Panc1 (cell line): ENCODE results near the gene C9orf43. TPM values are rescaled to one million over a fixed set of nuclear protein-coding genes. Genes with fewer than 3 reads are reported as not detected.

Experiments
- ATAC-seq: fragments of 200-7000 bp; cut with Tn5 transposase; 2 replicates; pipeline ENCODE4 v1.9.1; 2020; ENCODE audit warnings: mild to moderate bottlenecking, moderate library complexity
- BruUV-seq: library from RNA; stranded (reverse); fragments of 400-500 nt; replicated peaks from 2 replicates; lab custom pipeline; 2021; lab: Mats Ljungman, UMichigan
- CTCF ChIA-PET: fragments of 300-600 bp; sonication (Branson Sonifier 250); formaldehyde crosslinking; loops from one replicate; lab custom pipeline; 2022; ENCODE audit warnings: antibody characterized with exemption; lab: Charles Lee
- POLR2A ChIA-PET: fragments of 300-600 bp; sonication (Branson Sonifier 250); formaldehyde crosslinking; loops from one replicate; lab custom pipeline; 2022; ENCODE audit warnings: antibody characterized with exemption; lab: Charles Lee
- DNase-seq: peaks from one replicate; pipeline ENCODE4 v3.0.0-alpha.2; 2010; ENCODE audit warnings: low read depth, low spot score
- H3K27ac ChIP-seq: 2 replicates; pipeline ENCODE4 v1.5.1; 2011; ENCODE audit warnings: mild to moderate bottlenecking, low read length, inconsistent platforms
- H3K27me3 ChIP-seq: fragments of 200-500 bp; sonication (Bioruptor generic); 2 replicates; pipeline ENCODE4 v1.6.0; 2014; ENCODE audit warnings: low read length, inconsistent platforms; ENCODE audit not compliant: control insufficient read depth, insufficient read depth
- H3K36me3 ChIP-seq: fragments of 200-500 bp; sonication (Bioruptor generic); 2 replicates; pipeline ENCODE4 v1.5.1; 2014; ENCODE audit warnings: inconsistent platforms, mild to moderate bottlenecking, low read length, moderate library complexity; ENCODE audit not compliant: control insufficient read depth, insufficient read depth
- H3K4me1 ChIP-seq: 2 replicates; pipeline ENCODE4 v1.5.1; 2011; ENCODE audit warnings: inconsistent platforms, mild to moderate bottlenecking, low read length, moderate library complexity; ENCODE audit not compliant: control insufficient read depth, insufficient read depth
- H3K4me3 ChIP-seq, 2 experiments: 2 replicates each; pipeline ENCODE4 v1.5.1; 2011 to 2012; ENCODE audit warnings: low read depth in 2 of 2, low read length in 2 of 2, mild to moderate bottlenecking in 2 of 2, inconsistent platforms in 1 of 2, moderate library complexity in 1 of 2
- H3K9me3 ChIP-seq: fragments of 200-500 bp; sonication (Bioruptor generic); 2 replicates; pipeline ENCODE4 v1.5.1; 2014; ENCODE audit warnings: low read depth, mild to moderate bottlenecking, inconsistent platforms, low read length, moderate library complexity; ENCODE audit not compliant: control insufficient read depth, insufficient read depth
- POLR2AphosphoS5 ChIP-seq: IDR thresholded peaks from 2 replicates; pipeline ENCODE4 v1.6.1; 2012; ENCODE audit warnings: mild to moderate bottlenecking, low read depth, low read length, moderate library complexity
- SIN3A ChIP-seq: IDR thresholded peaks from 2 replicates; pipeline ENCODE4 v1.6.1; 2012; ENCODE audit warnings: low read depth, mild to moderate bottlenecking, low read length, moderate library complexity, borderline replicate concordance; ENCODE audit not compliant: insufficient read depth
- TCF7L2 ChIP-seq: IDR thresholded peaks from 2 replicates; pipeline ENCODE4 v1.6.1; 2011; ENCODE audit warnings: mild to moderate bottlenecking, low read depth, low read length, inconsistent platforms
- in situ Hi-C: cut with HindIII; loops from 2 replicates; pipeline ENCODE4 v1.10.0; 2016; ENCODE audit warnings: low sequenced_read_pairs, low pct_unique_long_range_greater_than_20kb
- intact Hi-C: fragments of 100-400 bp; cut with micrococcal nuclease; formaldehyde crosslinking; loops from one replicate; pipeline ENCODE4 v1.10.0; 2022; ENCODE audit not compliant: unreplicated experiment
- total RNA-seq: library from RNA; stranded (reverse); gene quantifications from one replicate; pipeline ENCODE4 v1.2.1, GENCODE V29; 2021; ENCODE audit not compliant: unreplicated experiment
- TF ChIP-seq, protein P1 (sequence below), 2 experiments: IDR thresholded peaks; 2 replicates each; pipeline ENCODE4 v1.6.1; 2011 to 2012; ENCODE audit warnings: low read depth in 2 of 2, control low read depth in 1 of 2, low read length in 1 of 2, mild to moderate bottlenecking in 1 of 2, moderate library complexity in 1 of 2; ENCODE audit not compliant: insufficient read depth in 1 of 2
- TF ChIP-seq, protein P2 (sequence below): fragments of 450-650 bp; IDR thresholded peaks from 2 replicates; pipeline ENCODE4 v1.5.1; 2017; ENCODE audit warnings: mild to moderate bottlenecking

Gene C9orf43
- total RNA-seq, 1 experiment from 2014 or later, result 1.2 TPM

- no peak for TF ChIP-seq SIN3A
- TF ChIP-seq, protein P1, sequence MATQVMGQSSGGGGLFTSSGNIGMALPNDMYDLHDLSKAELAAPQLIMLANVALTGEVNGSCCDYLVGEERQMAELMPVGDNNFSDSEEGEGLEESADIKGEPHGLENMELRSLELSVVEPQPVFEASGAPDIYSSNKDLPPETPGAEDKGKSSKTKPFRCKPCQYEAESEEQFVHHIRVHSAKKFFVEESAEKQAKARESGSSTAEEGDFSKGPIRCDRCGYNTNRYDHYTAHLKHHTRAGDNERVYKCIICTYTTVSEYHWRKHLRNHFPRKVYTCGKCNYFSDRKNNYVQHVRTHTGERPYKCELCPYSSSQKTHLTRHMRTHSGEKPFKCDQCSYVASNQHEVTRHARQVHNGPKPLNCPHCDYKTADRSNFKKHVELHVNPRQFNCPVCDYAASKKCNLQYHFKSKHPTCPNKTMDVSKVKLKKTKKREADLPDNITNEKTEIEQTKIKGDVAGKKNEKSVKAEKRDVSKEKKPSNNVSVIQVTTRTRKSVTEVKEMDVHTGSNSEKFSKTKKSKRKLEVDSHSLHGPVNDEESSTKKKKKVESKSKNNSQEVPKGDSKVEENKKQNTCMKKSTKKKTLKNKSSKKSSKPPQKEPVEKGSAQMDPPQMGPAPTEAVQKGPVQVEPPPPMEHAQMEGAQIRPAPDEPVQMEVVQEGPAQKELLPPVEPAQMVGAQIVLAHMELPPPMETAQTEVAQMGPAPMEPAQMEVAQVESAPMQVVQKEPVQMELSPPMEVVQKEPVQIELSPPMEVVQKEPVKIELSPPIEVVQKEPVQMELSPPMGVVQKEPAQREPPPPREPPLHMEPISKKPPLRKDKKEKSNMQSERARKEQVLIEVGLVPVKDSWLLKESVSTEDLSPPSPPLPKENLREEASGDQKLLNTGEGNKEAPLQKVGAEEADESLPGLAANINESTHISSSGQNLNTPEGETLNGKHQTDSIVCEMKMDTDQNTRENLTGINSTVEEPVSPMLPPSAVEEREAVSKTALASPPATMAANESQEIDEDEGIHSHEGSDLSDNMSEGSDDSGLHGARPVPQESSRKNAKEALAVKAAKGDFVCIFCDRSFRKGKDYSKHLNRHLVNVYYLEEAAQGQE (IDR thresholded peaks at IDR 0.05; ENCODE audit: insufficient read depth in 1 of 2, low read depth in 2 of 2, low read length in 1 of 2), result no peak
- TF ChIP-seq POLR2AphosphoS5, result no peak
- TF ChIP-seq, protein P2, sequence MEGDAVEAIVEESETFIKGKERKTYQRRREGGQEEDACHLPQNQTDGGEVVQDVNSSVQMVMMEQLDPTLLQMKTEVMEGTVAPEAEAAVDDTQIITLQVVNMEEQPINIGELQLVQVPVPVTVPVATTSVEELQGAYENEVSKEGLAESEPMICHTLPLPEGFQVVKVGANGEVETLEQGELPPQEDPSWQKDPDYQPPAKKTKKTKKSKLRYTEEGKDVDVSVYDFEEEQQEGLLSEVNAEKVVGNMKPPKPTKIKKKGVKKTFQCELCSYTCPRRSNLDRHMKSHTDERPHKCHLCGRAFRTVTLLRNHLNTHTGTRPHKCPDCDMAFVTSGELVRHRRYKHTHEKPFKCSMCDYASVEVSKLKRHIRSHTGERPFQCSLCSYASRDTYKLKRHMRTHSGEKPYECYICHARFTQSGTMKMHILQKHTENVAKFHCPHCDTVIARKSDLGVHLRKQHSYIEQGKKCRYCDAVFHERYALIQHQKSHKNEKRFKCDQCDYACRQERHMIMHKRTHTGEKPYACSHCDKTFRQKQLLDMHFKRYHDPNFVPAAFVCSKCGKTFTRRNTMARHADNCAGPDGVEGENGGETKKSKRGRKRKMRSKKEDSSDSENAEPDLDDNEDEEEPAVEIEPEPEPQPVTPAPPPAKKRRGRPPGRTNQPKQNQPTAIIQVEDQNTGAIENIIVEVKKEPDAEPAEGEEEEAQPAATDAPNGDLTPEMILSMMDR, result no peak
- TF ChIP-seq TCF7L2, result no peak
- in situ Hi-C loops (no loop called here), intact Hi-C loops (no loop called here)
- Histone ChIP-seq H3K27ac (no peak overlapping the region), H3K27me3 (no peaks in the 10 kb centered on the region), H3K36me3 (no peaks in the 10 kb centered on the region), H3K4me1 (peaks cover under 1% of the 10 kb centered on the region; the same call in 1 of the 2 replicates), H3K4me3 (no peak overlapping the region), H3K9me3 (no peaks in the 10 kb centered on the region)
- ChIA-PET CTCF (no interaction called here), POLR2A (no interaction called here)
- ATAC-seq, result no peak
- no peak for DNase-seq
- BruUV-seq, result no TSS peak
These were observed 60.6 kb downstream of the C9orf43 start for GRCh38 chr9:113471143-113471542.

DNA sequence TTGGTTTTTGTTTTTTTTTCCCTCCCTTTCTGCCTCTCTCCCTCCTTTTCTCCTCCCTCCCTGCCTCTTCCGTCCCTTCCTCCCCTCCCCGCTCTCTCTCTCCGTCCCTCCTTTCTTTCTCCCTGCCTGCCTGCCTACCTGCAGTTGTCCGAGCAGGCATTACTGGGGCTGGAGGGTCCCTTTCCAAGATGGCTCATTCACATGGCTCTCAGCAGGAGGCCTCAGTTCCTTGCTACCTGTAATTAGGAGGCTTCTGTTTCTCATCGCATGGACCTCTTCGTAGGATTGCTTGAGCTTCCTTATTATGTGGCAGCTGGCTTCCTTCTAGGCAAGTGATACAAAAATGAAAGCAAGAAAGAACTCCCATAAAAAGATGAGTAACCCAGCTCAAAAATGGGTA is 61.0 kb downstream of the C9orf43 start:
- CTCF ChIA-PET, result no interaction called here
- Histone ChIP-seq H3K9me3 (no peaks in the 10 kb centered on the region), H3K27ac (no peak overlapping the region), H3K4me1 (no peaks in the 10 kb centered on the region), H3K4me3 (no peak overlapping the region), H3K36me3 (no peaks in the 10 kb centered on the region), H3K27me3 (no peaks in the 10 kb centered on the region)
- ATAC-seq (no peak), DNase-seq (no peak)
- intact Hi-C loops (no loop called here), in situ Hi-C loops (no loop called here)
- POLR2A ChIA-PET, result interaction anchor here (0.5 kb wide), 1 partner anchor 381 kb away, joined by 3 read pairs; no protein-coding TSS in a partner anchor
- BruUV-seq, result no TSS peak
- TF ChIP-seq TCF7L2 (no peak), SIN3A (no peak), POLR2AphosphoS5 (no peak)
- TF ChIP-seq, protein P2, result no peak
- TF ChIP-seq, protein P1 (IDR thresholded peaks at IDR 0.05; ENCODE audit: insufficient read depth in 1 of 2, low read depth in 2 of 2, low read length in 1 of 2), result no peak
